Parathyroid adenoma (tissue), 2 donors: ENCODE results near the gene TMEM82.
"Not testable (repeated sequence)": the region's sequence is repeated elsewhere in the genome, so short reads cannot be mapped to it uniquely, and the experiment has no call there.

Experiments
- H2AFZ ChIP-seq: fragments of 300-600 bp; sonication (generic); one replicate; pipeline ENCODE4 v1.7.0; 2017; ENCODE audit warnings: antibody characterized with exemption, mild to moderate bottlenecking
- H3K27ac ChIP-seq: fragments of 300-600 bp; sonication (generic); one replicate; pipeline ENCODE4 v1.7.0; 2017
- H3K27me3 ChIP-seq: fragments of 300-600 bp; sonication (generic); one replicate; pipeline ENCODE4 v1.7.0; 2017; ENCODE audit warnings: low read length; ENCODE audit not compliant: control insufficient read depth, insufficient read depth
- H3K36me3 ChIP-seq: fragments of 300-600 bp; sonication (generic); one replicate; pipeline ENCODE4 v1.7.0; 2017; ENCODE audit warnings: low read length; ENCODE audit not compliant: control insufficient read depth, insufficient read depth
- H3K4me1 ChIP-seq: fragments of 300-600 bp; sonication (generic); one replicate; pipeline ENCODE4 v1.7.0; 2017; ENCODE audit warnings: control low read depth
- H3K4me2 ChIP-seq: fragments of 300-600 bp; sonication (generic); one replicate; pipeline ENCODE4 v1.7.0; 2017; ENCODE audit warnings: low read length
- H3K4me3 ChIP-seq: fragments of 300-600 bp; sonication (generic); one replicate; pipeline ENCODE4 v1.7.0; 2017; ENCODE audit warnings: low read depth, low read length
- H3K79me2 ChIP-seq: fragments of 300-600 bp; sonication (generic); one replicate; pipeline ENCODE4 v1.7.0; 2017; ENCODE audit warnings: control low read depth
- H3K9ac ChIP-seq: fragments of 300-600 bp; sonication (generic); one replicate; pipeline ENCODE4 v1.7.0; 2017; ENCODE audit warnings: mild to moderate bottlenecking
- H3K9me3 ChIP-seq: fragments of 300-600 bp; sonication (generic); one replicate; pipeline ENCODE4 v1.7.0; 2017; ENCODE audit warnings: low read length; ENCODE audit not compliant: control insufficient read depth
- CTCF ChIP-seq: fragments of 300-600 bp; sonication (generic); IDR thresholded peaks from one replicate; pipeline ENCODE4 v1.7.0; 2017; ENCODE audit warnings: antibody characterized with exemption, mild to moderate bottlenecking
- donor health status: primary hyperparathyroidism.

The TMEM82 gene

GRCh38 chr1:15742339-15742801 lies at the start of gene TMEM82:
Gene TMEM82 (plus strand): TSS chr1:15742499. CDS start chr1:15742560, 61 bp downstream.
- TF ChIP-seq CTCF: no peak
- no peaks in the 10 kb centered on the region for H3K79me2 ChIP-seq
- peak within 1 kb of the TSS; percentile 46 for H2AFZ ChIP-seq
- no peaks in the 10 kb centered on the region for H3K27me3 ChIP-seq
- peak within 1 kb of the TSS; percentile 47 for H3K4me2 ChIP-seq
- H3K4me3 ChIP-seq: no peak within 1 kb of the TSS
- H3K9ac ChIP-seq: no peak within 1 kb of the TSS
- H3K27ac ChIP-seq: no peak within 1 kb of the TSS
- H3K4me1 ChIP-seq: peaks cover 4% of the 10 kb centered on the region
- H3K36me3 ChIP-seq: no peaks in the 10 kb centered on the region
- H3K9me3 ChIP-seq: no peaks in the 10 kb centered on the region

- H3K79me2 ChIP-seq: peaks cover 27% of the 10 kb centered on the region
- H3K4me2 ChIP-seq: no peak overlapping the region
- no peaks in the 10 kb centered on the region for H3K36me3 ChIP-seq
- H3K9me3 ChIP-seq: no peaks in the 10 kb centered on the region
- H3K27ac ChIP-seq: no peak overlapping the region
- H3K27me3 ChIP-seq: no peaks in the 10 kb centered on the region
- H3K4me1 ChIP-seq: no peaks in the 10 kb centered on the region
- H2AFZ ChIP-seq: no peak overlapping the region
- no peak for TF ChIP-seq CTCF
- no peak overlapping the region for H3K9ac ChIP-seq
- no peak overlapping the region for H3K4me3 ChIP-seq
Measured at GRCh38 chr1:15693371-15693770, 48.9 kb upstream of the TMEM82 start.

- H2AFZ ChIP-seq: no peak overlapping the region
- TF ChIP-seq CTCF: no peak
- no peak overlapping the region for H3K4me3 ChIP-seq
- H3K27me3 ChIP-seq: no peaks in the 10 kb centered on the region
- no peaks in the 10 kb centered on the region for H3K36me3 ChIP-seq
- peaks cover 19% of the 10 kb centered on the region for H3K79me2 ChIP-seq
- H3K9me3 ChIP-seq: no peaks in the 10 kb centered on the region
- no peaks in the 10 kb centered on the region for H3K4me1 ChIP-seq
- H3K27ac ChIP-seq: no peak overlapping the region
- no peak overlapping the region for H3K4me2 ChIP-seq
- no peak overlapping the region for H3K9ac ChIP-seq
Measured at GRCh38 chr1:15696956-15697521, 45.3 kb upstream of the TMEM82 start.

GRCh38 chr1:15698201-15698600 lies 44.1 kb upstream of the TMEM82 start:
- TF ChIP-seq CTCF: no peak
- Histone ChIP-seq H3K27ac (no peak overlapping the region), H3K4me2 (no peak overlapping the region), H3K4me3 (no peak overlapping the region), H3K9me3 (no peaks in the 10 kb centered on the region), H3K79me2 (peaks cover 14% of the 10 kb centered on the region), H3K9ac (no peak overlapping the region), H3K4me1 (no peaks in the 10 kb centered on the region), H3K36me3 (no peaks in the 10 kb centered on the region), H2AFZ (no peak overlapping the region), H3K27me3 (no peaks in the 10 kb centered on the region)

- H3K27me3 ChIP-seq, H3K9ac ChIP-seq, H3K36me3 ChIP-seq, H3K9me3 ChIP-seq, H3K4me1 ChIP-seq, H3K27ac ChIP-seq, H3K4me2 ChIP-seq, H2AFZ ChIP-seq, H3K4me3 ChIP-seq: not testable (repeated sequence)
- H3K79me2 ChIP-seq: peaks cover 12% of the 10 kb centered on the region
Measured at GRCh38 chr1:15699321-15699720, 43.0 kb upstream of the TMEM82 start.
